Coronary artery (tissue), 2 donors: ENCODE measurements around the gene LAMB4.

ENCODE experiments used
- DNase-seq: peaks from one replicate; pipeline ENCODE4 v3.0.0-alpha.2; 2017; ENCODE audit warnings: low spot score
- H3K27ac ChIP-seq, 2 donors: fragments of 200-600 bp; sonication (generic); one replicate each; pipeline ENCODE4 v1.5.1; 2016 to 2019
- H3K4me3 ChIP-seq: fragments of 200-600 bp; sonication (generic); 2 replicates; pipeline ENCODE4 v1.5.1; 2016; ENCODE audit warnings: mild to moderate bottlenecking, moderate library complexity
- TF ChIP-seq, protein P1 (sequence below): fragments of 200-600 bp; sonication (generic); IDR thresholded peaks from one replicate; pipeline ENCODE4 v1.5.1; 2019; ENCODE audit warnings: antibody characterized with exemption

The LAMB4 gene

DNA sequence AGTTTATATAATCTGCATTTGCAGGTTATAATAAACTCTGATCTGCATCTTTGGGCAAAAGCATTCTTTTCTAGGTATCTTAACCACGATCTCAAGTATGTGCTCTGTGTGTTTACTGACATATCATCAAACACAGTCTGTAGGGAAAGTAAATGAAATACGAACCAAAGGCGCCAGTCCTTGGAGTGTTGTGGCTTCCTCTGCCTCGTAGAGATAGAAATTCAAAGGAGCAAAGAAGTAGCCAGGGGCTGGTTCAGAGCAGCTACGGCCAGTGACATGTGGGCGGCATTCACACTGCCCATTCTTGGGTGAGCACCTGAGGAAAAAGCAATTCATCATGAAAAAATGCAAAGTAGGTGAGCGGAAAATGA lies 38.7 kb downstream of the LAMB4 start:
- Histone ChIP-seq H3K27ac (no peak overlapping the region), H3K4me3 (no peak overlapping the region)
- DNase-seq, result no peak
- TF ChIP-seq, protein P1, sequence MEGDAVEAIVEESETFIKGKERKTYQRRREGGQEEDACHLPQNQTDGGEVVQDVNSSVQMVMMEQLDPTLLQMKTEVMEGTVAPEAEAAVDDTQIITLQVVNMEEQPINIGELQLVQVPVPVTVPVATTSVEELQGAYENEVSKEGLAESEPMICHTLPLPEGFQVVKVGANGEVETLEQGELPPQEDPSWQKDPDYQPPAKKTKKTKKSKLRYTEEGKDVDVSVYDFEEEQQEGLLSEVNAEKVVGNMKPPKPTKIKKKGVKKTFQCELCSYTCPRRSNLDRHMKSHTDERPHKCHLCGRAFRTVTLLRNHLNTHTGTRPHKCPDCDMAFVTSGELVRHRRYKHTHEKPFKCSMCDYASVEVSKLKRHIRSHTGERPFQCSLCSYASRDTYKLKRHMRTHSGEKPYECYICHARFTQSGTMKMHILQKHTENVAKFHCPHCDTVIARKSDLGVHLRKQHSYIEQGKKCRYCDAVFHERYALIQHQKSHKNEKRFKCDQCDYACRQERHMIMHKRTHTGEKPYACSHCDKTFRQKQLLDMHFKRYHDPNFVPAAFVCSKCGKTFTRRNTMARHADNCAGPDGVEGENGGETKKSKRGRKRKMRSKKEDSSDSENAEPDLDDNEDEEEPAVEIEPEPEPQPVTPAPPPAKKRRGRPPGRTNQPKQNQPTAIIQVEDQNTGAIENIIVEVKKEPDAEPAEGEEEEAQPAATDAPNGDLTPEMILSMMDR, result no peak

DNA sequence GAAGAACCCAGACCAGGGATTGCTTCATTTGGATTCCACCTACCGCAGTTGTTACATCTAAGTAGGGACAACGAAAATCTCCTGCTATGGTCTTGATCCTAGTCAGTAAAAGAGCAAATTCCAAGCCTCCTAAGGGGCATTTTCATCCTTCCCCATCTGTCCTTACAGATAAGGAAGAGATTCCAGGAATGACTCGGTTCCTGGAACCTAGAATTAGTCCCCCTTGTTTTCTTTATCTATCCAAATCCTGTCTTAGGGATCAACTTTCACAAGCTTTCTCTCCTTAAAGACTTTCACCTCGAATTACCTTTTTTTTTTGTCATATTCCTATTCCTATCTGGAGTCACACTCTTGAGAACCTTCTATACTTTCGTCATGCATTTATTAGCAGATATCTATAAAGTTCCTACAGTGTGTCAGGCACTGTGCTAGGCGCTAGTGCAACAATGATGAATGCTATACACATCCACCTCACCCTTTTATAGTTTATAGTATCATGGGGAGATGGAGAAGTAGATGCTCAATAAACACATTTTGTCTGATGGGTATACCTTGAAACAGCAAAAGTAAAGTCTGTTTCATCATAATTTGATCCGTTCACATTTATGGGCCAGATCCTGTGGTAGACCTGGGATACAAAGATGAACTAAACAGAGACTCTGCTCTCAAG lies 39.2 kb downstream of the LAMB4 start:
- TF ChIP-seq, protein P1, result no peak
- Histone ChIP-seq H3K4me3 (no peak overlapping the region), H3K27ac (no peak overlapping the region)
- DNase-seq, result no peak

DNA sequence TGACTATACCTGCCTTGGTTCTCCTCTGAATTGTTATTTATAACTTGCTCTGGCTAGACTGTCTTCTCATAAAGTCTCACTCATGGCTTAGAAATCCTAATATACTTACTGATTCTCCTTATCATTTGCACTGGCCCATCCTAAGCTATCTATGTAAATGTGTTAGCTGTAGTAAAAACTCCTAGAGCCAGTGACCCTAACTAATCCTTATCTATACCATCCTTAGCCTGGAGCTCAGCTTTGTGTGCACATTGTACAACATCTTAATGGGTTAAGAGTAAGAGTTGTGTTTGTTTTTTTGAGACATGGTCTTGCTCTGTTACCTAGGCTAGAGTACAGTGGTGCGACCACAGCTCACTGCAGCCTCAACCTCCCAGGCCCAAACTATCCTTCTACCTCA lies 40.8 kb downstream of the LAMB4 start:
- no peak for DNase-seq
- Histone ChIP-seq H3K4me3 (no peak overlapping the region), H3K27ac (no peak overlapping the region)
- TF ChIP-seq, protein P1, result no peak

DNA sequence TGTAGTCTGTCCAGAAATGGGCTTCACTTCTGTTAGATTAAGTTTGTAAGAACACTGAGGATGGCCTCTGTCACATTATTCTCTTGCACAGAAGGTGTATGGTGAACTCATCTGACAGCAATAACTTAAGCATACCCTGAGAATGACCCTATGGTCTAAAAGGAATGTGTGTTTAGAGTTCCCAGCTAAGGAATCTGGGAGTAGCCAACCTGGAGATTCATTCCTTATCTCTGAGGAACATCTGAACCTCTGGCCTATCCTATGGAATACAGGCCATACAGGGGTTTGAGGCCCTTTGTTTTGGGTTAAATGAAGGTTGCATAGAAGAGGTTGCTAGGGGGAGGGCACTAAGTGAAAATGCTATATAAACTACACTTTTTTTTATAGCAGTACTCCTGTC lies 41.4 kb downstream of the LAMB4 start:
- TF ChIP-seq, protein P1, result no peak
- H3K27ac ChIP-seq, result no peak overlapping the region
- H3K4me3 ChIP-seq, result no peak overlapping the region
- DNase-seq, result no peak

DNA sequence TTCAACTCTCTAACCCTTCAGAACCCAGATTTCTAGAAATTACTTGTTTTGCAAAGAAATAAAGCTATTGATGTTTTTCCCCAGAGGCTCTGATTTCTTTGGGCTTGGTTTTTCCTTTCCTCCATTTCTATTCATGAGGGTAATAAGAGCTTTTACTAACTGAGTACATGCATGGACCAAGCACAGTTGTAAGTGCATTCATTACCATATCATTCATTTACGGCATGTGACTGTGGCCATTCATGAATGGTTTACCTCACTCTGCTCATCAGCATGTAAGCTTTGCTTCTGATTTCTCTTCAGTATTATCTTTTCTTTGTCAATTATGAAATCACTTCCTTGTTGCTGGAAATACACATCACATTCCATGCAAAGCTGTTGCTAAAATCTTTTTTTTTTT lies 42.4 kb downstream of the LAMB4 start:
- Histone ChIP-seq H3K4me3 (no peak overlapping the region), H3K27ac (no peak overlapping the region)
- DNase-seq, result no peak
- TF ChIP-seq, protein P1, result no peak

DNA sequence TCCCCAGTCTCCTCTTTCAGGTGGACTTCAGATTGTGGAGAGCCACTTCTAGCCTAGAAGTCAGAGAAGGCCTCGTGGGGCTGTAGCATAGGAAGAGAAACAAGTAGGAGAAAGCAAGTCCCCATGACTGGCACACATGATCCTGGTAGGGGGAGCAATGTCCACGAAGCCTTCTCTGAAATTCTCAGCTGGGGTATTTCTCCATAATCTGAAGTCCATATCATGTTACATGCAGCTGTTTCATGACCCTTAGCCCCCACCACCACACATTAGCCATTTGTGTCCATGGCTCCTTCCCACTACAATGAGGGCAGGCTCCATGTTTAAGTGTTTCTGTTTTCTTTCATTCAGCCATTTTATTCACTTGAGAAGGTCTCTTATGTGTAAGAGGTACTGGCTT lies 43.2 kb downstream of the LAMB4 start:
- Histone ChIP-seq H3K4me3 (no peak overlapping the region), H3K27ac (no peak overlapping the region)
- TF ChIP-seq, protein P1, result no peak
- DNase-seq, result no peak

DNA sequence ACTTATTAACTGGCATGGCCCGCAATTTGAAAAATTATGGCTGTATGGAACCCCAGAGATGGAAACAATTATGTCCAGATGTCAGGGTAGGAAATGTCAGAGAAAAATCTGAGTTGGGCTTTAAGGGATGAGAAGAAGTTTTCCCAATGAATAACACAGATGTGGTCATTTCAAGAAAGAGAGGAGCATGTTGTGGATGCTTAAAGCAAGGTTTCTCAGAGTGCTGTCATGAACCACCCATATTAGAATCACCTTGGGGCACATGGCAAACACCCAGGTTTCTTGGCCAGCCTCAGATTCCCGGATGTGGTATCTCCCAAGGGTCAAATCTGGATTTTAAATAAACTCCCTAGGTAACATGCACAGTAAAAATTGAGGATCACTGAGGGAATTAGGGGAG lies 43.6 kb downstream of the LAMB4 start:
- TF ChIP-seq, protein P1, result no peak
- H3K4me3 ChIP-seq, result no peak overlapping the region
- DNase-seq, result no peak
- no peak overlapping the region for H3K27ac ChIP-seq
